Loucy (cell line): ENCODE data around the gene FTCD.

ENCODE experiments used
- H2AFZ ChIP-seq: fragments of 200-600 bp; sonication (generic); 2 replicates; pipeline ENCODE4 v1.6.0; 2016; ENCODE audit warnings: antibody characterized with exemption, mild to moderate bottlenecking, low read length, moderate library complexity
- H3F3A ChIP-seq: fragments of 200-600 bp; 2 replicates; pipeline ENCODE4 v1.6.0; 2016; ENCODE audit warnings: antibody characterized with exemption, low read depth, mild to moderate bottlenecking
- H3K27me3 ChIP-seq: fragments of 200-600 bp; sonication (generic); 2 replicates; pipeline ENCODE4 v1.6.1; 2014; ENCODE audit warnings: low read length, mild to moderate bottlenecking; ENCODE audit not compliant: insufficient read depth, poor library complexity, severe bottlenecking
- H3K36me3 ChIP-seq: fragments of 200-600 bp; sonication (generic); 2 replicates; pipeline ENCODE4 v1.6.1; 2016; ENCODE audit warnings: low read length; ENCODE audit not compliant: insufficient read depth
- H3K4me1 ChIP-seq: fragments of 200-600 bp; sonication (generic); 2 replicates; pipeline ENCODE4 v1.5.1; 2014; ENCODE audit warnings: low read length, mild to moderate bottlenecking; ENCODE audit not compliant: insufficient read depth, poor library complexity, severe bottlenecking
- H3K4me2 ChIP-seq: fragments of 200-600 bp; sonication (generic); 2 replicates; pipeline ENCODE4 v1.6.0; 2014; ENCODE audit warnings: antibody characterized with exemption, low read length, low read depth, mild to moderate bottlenecking; ENCODE audit not compliant: poor library complexity, severe bottlenecking
- H3K4me3 ChIP-seq: fragments of 200-600 bp; sonication (generic); 2 replicates; pipeline ENCODE4 v1.5.1; 2014; ENCODE audit warnings: low read length, mild to moderate bottlenecking, mixed read lengths; ENCODE audit not compliant: poor library complexity, severe bottlenecking
- H3K79me2 ChIP-seq: fragments of 200-600 bp; sonication (generic); 2 replicates; pipeline ENCODE4 v1.6.1; 2014; ENCODE audit warnings: low read length; ENCODE audit not compliant: insufficient read depth
- H3K9ac ChIP-seq: fragments of 200-600 bp; sonication (generic); 2 replicates; pipeline ENCODE4 v1.6.0; 2014; ENCODE audit warnings: mild to moderate bottlenecking, low read depth, low read length, moderate library complexity; ENCODE audit not compliant: poor library complexity, severe bottlenecking
- H3K9me2 ChIP-seq: fragments of 200-600 bp; sonication (generic); replicated peaks from 2 replicates; pipeline ENCODE4 v1.6.1; 2016; ENCODE audit warnings: low read depth, low read length, mixed read lengths
- H3K9me3 ChIP-seq: fragments of 200-600 bp; sonication (generic); 2 replicates; pipeline ENCODE4 v1.6.1; 2014; ENCODE audit warnings: mild to moderate bottlenecking, antibody characterized with exemption, low read length, low read depth; ENCODE audit not compliant: insufficient read depth
- H4K20me1 ChIP-seq: fragments of 200-600 bp; sonication (generic); 2 replicates; pipeline ENCODE4 v1.6.0; 2014; ENCODE audit warnings: antibody characterized with exemption, low read length, mild to moderate bottlenecking; ENCODE audit not compliant: insufficient read depth, poor library complexity, severe bottlenecking
- CTCF ChIP-seq: fragments of 200-600 bp; sonication (generic); conservative IDR thresholded peaks from 2 replicates; pipeline ENCODE4 v1.5.1; 2014; ENCODE audit warnings: mild to moderate bottlenecking, antibody characterized with exemption, low read length
- EZH2phosphoT487 ChIP-seq: fragments of 200-600 bp; IDR thresholded peaks from 2 replicates; pipeline ENCODE4 v1.6.1; 2018; ENCODE audit warnings: antibody characterized with exemption, mild to moderate bottlenecking, moderate library complexity, borderline replicate concordance

The FTCD gene

GRCh38 chr21:46131588-46131837 lies 23.9 kb downstream of the FTCD start:
- Histone ChIP-seq H3K27me3 (no peaks in the 10 kb centered on the region), H3K36me3 (no peaks in the 10 kb centered on the region), H2AFZ (no peak overlapping the region), H3K9me3 (peaks cover 25% of the 10 kb centered on the region; the same call in 1 of the 2 replicates), H3K4me3 (no peak overlapping the region), H4K20me1 (no peaks in the 10 kb centered on the region), H3K79me2 (no peaks in the 10 kb centered on the region), H3K4me1 (no peaks in the 10 kb centered on the region), H3K9ac (no peak overlapping the region), H3K9me2 (no peaks in the 10 kb centered on the region), H3F3A (no peaks in the 10 kb centered on the region), H3K4me2 (no peak overlapping the region)
- no peak for TF ChIP-seq CTCF
- TF ChIP-seq EZH2phosphoT487 = no peak

- H3F3A ChIP-seq = no peaks in the 10 kb centered on the region
- H3K9me3 ChIP-seq = peaks cover 25% of the 10 kb centered on the region; the same call in 1 of the 2 replicates
- H3K4me3 ChIP-seq = no peak overlapping the region
- no peak overlapping the region for H3K4me2 ChIP-seq
- no peak for TF ChIP-seq EZH2phosphoT487
- no peak for TF ChIP-seq CTCF
- H3K4me1 ChIP-seq = no peaks in the 10 kb centered on the region
- no peak overlapping the region for H2AFZ ChIP-seq
- H3K9ac ChIP-seq = no peak overlapping the region
- no peaks in the 10 kb centered on the region for H3K9me2 ChIP-seq
- no peaks in the 10 kb centered on the region for H3K27me3 ChIP-seq
- no peaks in the 10 kb centered on the region for H3K36me3 ChIP-seq
- H3K79me2 ChIP-seq = no peaks in the 10 kb centered on the region
- H4K20me1 ChIP-seq = no peaks in the 10 kb centered on the region
Observed at GRCh38 chr21:46130831-46131587, 24.4 kb downstream of the FTCD start.

GRCh38 chr21:46129846-46130651 lies 25.3 kb downstream of the FTCD start:
- H3K9me2 ChIP-seq = no peaks in the 10 kb centered on the region
- H2AFZ ChIP-seq = no peak overlapping the region
- no peak overlapping the region for H3K9ac ChIP-seq
- H3K4me3 ChIP-seq = no peak overlapping the region
- peaks cover 25% of the 10 kb centered on the region; the same call in 1 of the 2 replicates for H3K9me3 ChIP-seq
- no peaks in the 10 kb centered on the region for H3F3A ChIP-seq
- no peaks in the 10 kb centered on the region for H3K36me3 ChIP-seq
- H3K27me3 ChIP-seq = no peaks in the 10 kb centered on the region
- no peak overlapping the region for H3K4me2 ChIP-seq
- no peaks in the 10 kb centered on the region for H4K20me1 ChIP-seq
- no peaks in the 10 kb centered on the region for H3K4me1 ChIP-seq
- TF ChIP-seq CTCF (no peak), EZH2phosphoT487 (no peak)
- no peaks in the 10 kb centered on the region for H3K79me2 ChIP-seq
